ENCODE results near the gene AOPEP.

The AOPEP gene

GRCh38 chr9:95131023-95131943, 404.8 kb downstream of the AOPEP start:
- no peak overlapping the region for H3K27ac ChIP-seq
- no peak for DNase-seq (ENCODE audit: low read depth, low spot score)

- H3K27ac ChIP-seq: no peak overlapping the region
- no peak for DNase-seq (ENCODE audit: low read depth, low spot score)
These were observed 406.1 kb downstream of the AOPEP start for GRCh38 chr9:95132366-95133324.

DNA sequence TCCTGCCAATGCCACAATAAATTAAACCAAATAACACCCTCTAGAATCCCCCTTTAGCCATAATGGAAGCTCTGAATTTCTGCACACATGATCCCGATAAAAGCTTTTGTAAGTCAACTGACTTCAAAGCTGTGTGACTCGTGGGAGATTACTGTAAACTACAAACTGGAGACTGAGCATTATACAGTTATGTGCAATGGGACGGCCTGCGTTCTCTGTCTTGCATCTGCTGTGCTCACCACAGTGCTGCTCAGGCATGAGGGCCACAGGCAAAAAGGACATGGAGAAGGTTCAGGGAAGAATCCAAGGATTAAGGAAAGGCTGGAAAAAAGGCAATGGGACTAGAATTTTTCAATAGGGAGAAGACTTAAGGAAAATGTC, 406.8 kb downstream of the AOPEP start:
- no peak for DNase-seq (ENCODE audit: low read depth, low spot score)
- H3K27ac ChIP-seq: no peak overlapping the region

GRCh38 chr9:95134457-95134881, 408.0 kb downstream of the AOPEP start:
- no peak overlapping the region for H3K27ac ChIP-seq
- DNase-seq (ENCODE audit: low read depth, low spot score): no peak

DNA sequence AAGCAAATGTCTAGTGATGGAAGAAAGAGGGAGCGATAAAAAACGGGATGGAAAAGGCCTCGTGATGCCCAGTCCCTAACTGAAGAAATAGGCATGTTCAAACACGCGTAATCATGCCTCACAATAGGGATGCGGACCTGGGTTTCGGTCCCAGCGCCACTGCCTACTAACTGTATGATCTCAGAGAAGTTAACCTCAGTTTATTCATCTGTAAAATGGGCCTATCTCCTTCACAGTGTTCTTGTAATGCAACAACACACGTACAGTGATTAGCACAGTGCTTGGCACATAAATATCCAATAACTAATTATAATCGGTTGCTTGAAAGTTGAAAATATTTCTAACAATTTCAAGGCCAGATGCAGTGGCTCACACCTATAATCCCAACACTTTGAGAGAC, 409.3 kb downstream of the AOPEP start:
- DNase-seq (ENCODE audit: low read depth, low spot score): no peak
- H3K27ac ChIP-seq: no peak overlapping the region
